CD14-positive monocyte (primary cell): ENCODE data around the gene ARRB1. TPM values are rescaled to one million over a fixed set of nuclear protein-coding genes. Genes with fewer than 3 reads are reported as not detected.
A peak's percentile ranks its signal among the peaks of the same experiment; 100 is the strongest.

Experiments
- DNase-seq, 3 donors: peaks; one replicate each; pipeline ENCODE4 v3.0.0-alpha.2; 2011 to 2022
- H2AFZ ChIP-seq: 2 replicates; pipeline ENCODE4 v1.6.0; 2012; ENCODE audit warnings: mild to moderate bottlenecking, low read depth, low read length, inconsistent platforms; ENCODE audit not compliant: insufficient read depth, poor library complexity, severe bottlenecking
- H3K27ac ChIP-seq, 2 donors: 1 replicate in 1 of 2; 2 replicates in 1 of 2; pipeline ENCODE4 v1.5.1; 2012 to 2013; ENCODE audit warnings: low read length in 2 of 2, control low read depth in 1 of 2, inconsistent platforms in 1 of 2, low read depth in 1 of 2, mild to moderate bottlenecking in 1 of 2
- H3K27me3 ChIP-seq, 2 donors: one replicate each; pipeline versions ENCODE4 v1.6.0 to v1.6.1; 2011 to 2013; ENCODE audit warnings: low read length in 2 of 2; ENCODE audit not compliant: control insufficient read depth in 2 of 2, insufficient read depth in 2 of 2
- H3K36me3 ChIP-seq, 2 donors: replicated peaks in 1 of 2; 1 replicate in 1 of 2; 2 replicates in 1 of 2; pipeline versions ENCODE4 v1.5.1 to v1.6.1; 2012 to 2013; ENCODE audit warnings: low read length in 2 of 2, control low read depth in 1 of 2, inconsistent platforms in 1 of 2, mild to moderate bottlenecking in 1 of 2; ENCODE audit not compliant: insufficient read depth in 2 of 2, control insufficient read depth in 1 of 2
- H3K4me1 ChIP-seq, 2 donors: 1 replicate in 1 of 2; 2 replicates in 1 of 2; pipeline versions ENCODE4 v1.5.1 to v1.6.1; 2012 to 2013; ENCODE audit warnings: low read length in 2 of 2, control low read depth in 1 of 2, inconsistent platforms in 1 of 2, mild to moderate bottlenecking in 1 of 2, moderate library complexity in 1 of 2; ENCODE audit not compliant: insufficient read depth in 2 of 2, control insufficient read depth in 1 of 2
- H3K4me2 ChIP-seq: replicated peaks from 2 replicates; pipeline ENCODE3; 2012; ENCODE audit warnings: low read length, moderate library complexity, mild to moderate bottlenecking; ENCODE audit not compliant: poor library complexity, severe bottlenecking; ENCODE audit errors: extremely low read depth
- H3K4me3 ChIP-seq, 3 experiments: fragments of 200-600 bp in 1 of 3; sonication (generic) in 1 of 3; replicated peaks in 1 of 3; 1 replicate in 2 of 3; 2 replicates in 1 of 3; pipeline ENCODE4 v1.5.1; 2011 to 2013; ENCODE audit warnings: low read length in 3 of 3, mild to moderate bottlenecking in 3 of 3, control low read depth in 2 of 3, low read depth in 2 of 3, inconsistent platforms in 1 of 3, moderate library complexity in 1 of 3
- H3K79me2 ChIP-seq: 2 replicates; pipeline ENCODE4 v1.6.0; 2012; ENCODE audit warnings: mild to moderate bottlenecking, control low read depth, inconsistent platforms, low read length, moderate library complexity; ENCODE audit not compliant: insufficient read depth
- H3K9ac ChIP-seq: 2 replicates; pipeline ENCODE4 v1.6.0; 2017; ENCODE audit warnings: low read length, mild to moderate bottlenecking; ENCODE audit not compliant: insufficient read depth, poor library complexity, severe bottlenecking
- H3K9me3 ChIP-seq, 2 donors: replicated peaks in 1 of 2; 1 replicate in 1 of 2; 2 replicates in 1 of 2; pipeline versions ENCODE4 v1.5.1 to v1.6.1; 2012 to 2013; ENCODE audit warnings: low read length in 2 of 2, control low read depth in 1 of 2; ENCODE audit not compliant: control insufficient read depth in 1 of 2, insufficient read depth in 1 of 2
- H4K20me1 ChIP-seq: 2 replicates; pipeline ENCODE4 v1.6.0; 2012; ENCODE audit warnings: mild to moderate bottlenecking, low read length, control low read depth, moderate library complexity; ENCODE audit not compliant: insufficient read depth
- H3K27ac Mint-ChIP-seq, 7 donors: one replicate each; pipeline ENCODE4 v1.8.0; 2020; ENCODE audit warnings: mild to moderate bottlenecking in 7 of 7, mixed read lengths in 7 of 7, moderate library complexity in 6 of 7, inconsistent platforms in 2 of 7
- H3K27me3 Mint-ChIP-seq, 3 donors: one replicate each; pipeline ENCODE4 v1.8.0; 2021 to 2022; ENCODE audit warnings: low read depth in 3 of 3, mild to moderate bottlenecking in 3 of 3, mixed read lengths in 3 of 3, moderate library complexity in 3 of 3, inconsistent platforms in 1 of 3
- H3K36me3 Mint-ChIP-seq, 2 donors: one replicate each; pipeline ENCODE4 v1.8.0; 2020; ENCODE audit warnings: mixed read lengths in 2 of 2, inconsistent platforms in 1 of 2, mild to moderate bottlenecking in 1 of 2
- H3K4me1 Mint-ChIP-seq: one replicate; pipeline ENCODE4 v1.8.0; 2020; ENCODE audit warnings: mild to moderate bottlenecking, mixed read lengths
- H3K4me3 Mint-ChIP-seq, 2 donors: one replicate each; pipeline ENCODE4 v1.8.0; 2020; ENCODE audit warnings: mild to moderate bottlenecking in 2 of 2, mixed read lengths in 2 of 2, moderate library complexity in 1 of 2
- H3K9me3 Mint-ChIP-seq, 7 donors: one replicate each; pipeline ENCODE4 v1.8.0; 2020 to 2022; ENCODE audit warnings: mixed read lengths in 7 of 7, mild to moderate bottlenecking in 6 of 7, moderate library complexity in 6 of 7, inconsistent platforms in 2 of 7
- CTCF ChIP-seq: fragments of 200-600 bp; IDR thresholded peaks from one replicate; pipeline ENCODE4 v1.8.0; 2022; ENCODE audit warnings: antibody characterized with exemption, mild to moderate bottlenecking
- WGBS: methylation state at CpG from one replicate; pipeline ENCODE4 v1.1.5; 2013; ENCODE audit warnings: missing lambda C conversion rate; ENCODE audit not compliant: insufficient coverage; 5-methylcytosine and 5-hydroxymethylcytosine counted together
- intact Hi-C, 2 donors: fragments of 100-400 bp; cut with micrococcal nuclease; formaldehyde crosslinking; loops; one replicate each; pipeline versions ENCODE4 v1.15.0 to v1.15.1; 2023
- polyA plus RNA-seq, 3 donors: library from polyadenylated mRNA; depleted of rRNA in 1 of 3; unstranded in 2 of 3; stranded (reverse) in 1 of 3; fragments of 300-500 nt in 2 of 3; fragments of >200 nt in 1 of 3; fragmentation: Illumina TruSeq in 2 of 3; gene quantifications; 1 replicate in 2 of 3; 2 replicates in 1 of 3; pipeline ENCODE4 v1.2.3, GENCODE V29; 2012 to 2021

Gene ARRB1
- polyA plus RNA-seq, 3 donors = 52.6 to 114 (median 66.5) TPM

- H3K4me3 ChIP-seq = peak overlapping the region in 2 of 3 experiments; percentile 6 to 98
- H4K20me1 ChIP-seq = peaks cover 100% of the 10 kb centered on the region
- peaks cover 97% of the 10 kb centered on the region for H3K79me2 ChIP-seq
- Mint-ChIP-seq H3K4me3 (peak overlapping the region; percentile 45 to 88), H3K9me3 (peaks cover 0 to 2% (median 0%) of the 10 kb centered on the region in 7 donors), H3K4me1 (peaks cover 100% of the 10 kb centered on the region), H3K27ac (peak overlapping the region; percentile 87 to 97 (median 96)), H3K27me3 (no peaks in the 10 kb centered on the region), H3K36me3 (peaks cover 28 to 67% of the 10 kb centered on the region in 2 donors)
- peaks cover 100% of the 10 kb centered on the region in 2 donors for H3K4me1 ChIP-seq
- 0% methylated on average over 3 of the region's 5 CpGs for WGBS
- H2AFZ ChIP-seq = no peak overlapping the region
- TF ChIP-seq CTCF = no peak
- peaks cover 3 to 7% of the 10 kb centered on the region in 2 donors for H3K36me3 ChIP-seq
- no peaks in the 10 kb centered on the region for H3K9me3 ChIP-seq
- peak in 2 of 3 donors; percentile 24 to 55 for DNase-seq
- peak overlapping the region; percentile 88 for H3K4me2 ChIP-seq
- peak overlapping the region; percentile 79 to 86 for H3K27ac ChIP-seq
- peak overlapping the region; percentile 56 for H3K9ac ChIP-seq
- H3K27me3 ChIP-seq = no peaks in the 10 kb centered on the region
- intact Hi-C loops = loop anchor here in 1 of 2 donors (5.0 kb wide), 1 partner anchor 41 kb away; no protein-coding TSS in a partner anchor
Observed at GRCh38 chr11:75341612-75342011, 9.8 kb downstream of the ARRB1 start.

GRCh38 chr11:75339685-75340409 is 11.6 kb downstream of the ARRB1 start:
- Mint-ChIP-seq H3K9me3 (peaks cover 0 to 2% (median 0%) of the 10 kb centered on the region in 7 donors), H3K36me3 (peaks cover 30 to 66% of the 10 kb centered on the region in 2 donors), H3K27ac (peak overlapping the region; percentile 87 to 97 (median 96)), H3K4me3 (peak overlapping the region; percentile 73 to 88), H3K27me3 (no peaks in the 10 kb centered on the region), H3K4me1 (peaks cover 99% of the 10 kb centered on the region)
- Histone ChIP-seq H3K4me2 (peak overlapping the region; percentile 88), H3K4me1 (peaks cover 100% of the 10 kb centered on the region in 2 donors), H2AFZ (no peak overlapping the region), H3K79me2 (peaks cover 97% of the 10 kb centered on the region), H4K20me1 (peaks cover 100% of the 10 kb centered on the region), H3K9ac (peak overlapping the region; percentile 41), H3K27me3 (no peaks in the 10 kb centered on the region), H3K36me3 (peaks cover 0 to 25% of the 10 kb centered on the region in 2 donors), H3K9me3 (no peaks in the 10 kb centered on the region), H3K4me3 (peak overlapping the region; percentile 6 to 98 (median 8)), H3K27ac (peak overlapping the region; percentile 79 to 86)
- no peak for TF ChIP-seq CTCF
- 0% methylated on average over 7 of the region's 14 CpGs for WGBS
- peak in 1 of 3 donors; percentile 13 for DNase-seq
- intact Hi-C loops = loop anchor here in 1 of 2 donors (5.0 kb wide), 1 partner anchor 42 kb away; no protein-coding TSS in a partner anchor
